ENCODE results near the gene PNMA3. TPM values are rescaled to one million over a fixed set of nuclear protein-coding genes. Genes with fewer than 3 reads are reported as not detected.
"Not testable (repeated sequence)": the region's sequence is repeated elsewhere in the genome, so short reads cannot be mapped to it uniquely, and the experiment has no call there.

Gene PNMA3
- total RNA-seq, 6 experiments from 2014 or later, result not detected

DNA sequence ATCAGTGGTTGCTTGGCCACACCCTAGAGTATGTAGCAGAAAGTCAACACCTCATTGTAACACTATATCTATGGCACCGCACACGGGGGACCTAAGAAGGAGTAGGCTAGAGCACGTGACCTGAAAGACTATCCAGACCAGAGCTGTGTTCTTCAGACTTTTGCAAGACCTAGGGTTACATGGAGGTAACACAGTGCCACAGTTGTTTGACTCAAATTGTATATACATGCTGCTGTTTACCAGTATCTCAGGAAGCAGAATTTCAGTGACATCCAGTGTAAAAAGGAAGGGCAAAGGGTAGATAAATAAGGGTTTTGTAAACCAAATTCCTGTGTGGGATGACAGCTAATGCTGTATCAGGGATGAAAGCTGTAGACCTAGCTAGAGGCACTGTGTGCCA, 46.1 kb downstream of the PNMA3 start:
- Mint-ChIP-seq H3K27ac (no peak overlapping the region), H3K4me3 (no peak overlapping the region), H3K4me1 (ENCODE audit: low read depth) (no peaks in the 10 kb centered on the region), H3K36me3 (ENCODE audit: low read depth) (no peaks in the 10 kb centered on the region), H3K9me3 (peaks cover 4% of the 10 kb centered on the region), H3K27me3 (ENCODE audit: insufficient read depth) (peaks cover 3% of the 10 kb centered on the region; the same call in 1 of the 2 replicates)
- TF ChIP-seq CTCF (IDR thresholded peaks at IDR 0.05), result no peak
- DNase-seq, result no peak

GRCh38 chrX:153104959-153105358, 48.7 kb downstream of the PNMA3 start:
- not testable (repeated sequence) for H3K27ac Mint-ChIP-seq; H3K4me3 Mint-ChIP-seq; DNase-seq; H3K27me3 Mint-ChIP-seq (ENCODE audit: insufficient read depth); H3K36me3 Mint-ChIP-seq (ENCODE audit: low read depth); H3K9me3 Mint-ChIP-seq; H3K4me1 Mint-ChIP-seq (ENCODE audit: low read depth)

DNA sequence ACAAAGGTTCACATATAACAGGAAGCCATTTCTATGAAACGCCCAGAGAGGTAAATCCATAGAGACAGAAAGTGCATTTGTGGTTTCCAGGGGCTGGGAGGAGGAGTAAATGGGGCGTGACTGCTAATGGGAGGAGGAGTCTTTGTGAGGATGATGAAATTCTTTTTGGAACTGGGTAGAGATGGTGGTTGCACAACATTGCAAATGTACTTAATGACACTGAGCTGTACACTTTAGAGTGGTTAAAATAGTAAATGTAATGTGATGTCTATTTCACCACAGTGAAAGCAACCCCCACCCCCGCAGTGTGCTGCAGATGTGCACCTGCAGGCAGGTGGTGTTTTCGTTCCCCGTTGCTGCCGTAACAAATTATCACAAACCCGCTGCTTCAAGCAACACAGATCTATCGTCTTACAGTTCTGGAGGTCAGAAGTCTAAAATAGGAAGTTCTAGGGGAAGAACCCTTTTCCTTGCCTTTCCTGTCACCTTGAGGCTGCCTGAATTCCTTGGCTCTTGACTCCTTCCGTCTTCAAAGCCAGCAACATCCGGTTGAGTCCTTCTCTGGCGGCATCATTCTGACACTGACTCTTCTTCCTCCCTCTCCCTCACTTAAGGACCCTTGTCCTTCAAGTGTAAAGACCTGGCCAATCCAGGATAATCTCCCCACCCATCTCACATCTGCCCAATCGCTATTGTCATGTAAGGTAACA, 50.0 kb downstream of the PNMA3 start:
- not testable (repeated sequence) for DNase-seq; H3K36me3 Mint-ChIP-seq (ENCODE audit: low read depth); H3K4me1 Mint-ChIP-seq (ENCODE audit: low read depth)

More for the DNA sequence above, 50.0 kb downstream of the PNMA3 start:
- H3K9me3 Mint-ChIP-seq; H3K27ac Mint-ChIP-seq; H3K27me3 Mint-ChIP-seq (ENCODE audit: insufficient read depth); H3K4me3 Mint-ChIP-seq: not testable (repeated sequence)

Other genes with a start within 250 kb of the PNMA3 start
- gene CETN2, start 225.7 kb upstream of the PNMA3 start, total RNA-seq (2021; fragmentation: NEBNext Ultra II Directional; extraction: Animal tissue kit (Norgen Biotek cat#: 25700)), result 10 to 100 TPM; 39.9 to 47.8 (median 43.6) TPM
- gene NSDHL, start 225.4 kb upstream of the PNMA3 start, total RNA-seq (2021; fragmentation: NEBNext Ultra II Directional; extraction: Animal tissue kit (Norgen Biotek cat#: 25700)), result 10 to 100 TPM; 18.4 to 20.0 (median 19.1) TPM
- gene ZNF185, start 158.4 kb upstream of the PNMA3 start, total RNA-seq (2021; fragmentation: NEBNext Ultra II Directional; extraction: Animal tissue kit (Norgen Biotek cat#: 25700)), result 1 to 10 TPM; 1.1 to 2.4 (median 1.4) TPM
- gene PNMA5, start 62.4 kb upstream of the PNMA3 start, total RNA-seq (2021; fragmentation: NEBNext Ultra II Directional; extraction: Animal tissue kit (Norgen Biotek cat#: 25700)), result not detected
- gene PNMA6A, start 16.0 kb downstream of the PNMA3 start, total RNA-seq (2021; fragmentation: NEBNext Ultra II Directional; extraction: Animal tissue kit (Norgen Biotek cat#: 25700)), result under 1 TPM in 3 of 6 experiments, not detected in 3; 0.08 to 0.36 (median 0.09) TPM
- gene MAGEA1, start 122.8 kb downstream of the PNMA3 start, total RNA-seq (2021; fragmentation: NEBNext Ultra II Directional; extraction: Animal tissue kit (Norgen Biotek cat#: 25700)), result not detected